GM19468 (cell line): ENCODE data around the gene TMEM237.

Source experiments
- ATAC-seq: cut with Tn5 transposase; IDR thresholded peaks from one replicate; pipeline ENCODE4 v1.9.1; 2021; ENCODE audit warnings: mild to moderate bottlenecking, moderate library complexity, moderate number of reproducible peaks; ENCODE audit not compliant: unreplicated experiment; ENCODE audit errors: extremely low read depth

Gene TMEM237

GRCh38 chr2:201642579-201643215 is 606 bp downstream of the TMEM237 start:
- no peak for ATAC-seq

GRCh38 chr2:201642086-201642578 is 1.2 kb downstream of the TMEM237 start:
- ATAC-seq = no peak

- no peak for ATAC-seq
Measured at GRCh38 chr2:201639205-201639604, 4.1 kb downstream of the TMEM237 start.

- ATAC-seq = no peak
Measured at GRCh38 chr2:201638326-201638725, 5.0 kb downstream of the TMEM237 start.

- no peak for ATAC-seq
Measured at GRCh38 chr2:201633661-201634249, 9.5 kb downstream of the TMEM237 start.

- ATAC-seq = no peak
Measured at GRCh38 chr2:201631041-201631440, 12.3 kb downstream of the TMEM237 start.

GRCh38 chr2:201630577-201630976 is 12.7 kb downstream of the TMEM237 start:
- ATAC-seq = no peak

- ATAC-seq = no peak
Measured at GRCh38 chr2:201628545-201628944, 14.8 kb downstream of the TMEM237 start.

- ATAC-seq = no peak
Measured at GRCh38 chr2:201622306-201622970, 20.9 kb downstream of the TMEM237 start.

- no peak for ATAC-seq
Measured at GRCh38 chr2:201621293-201621999, 21.9 kb downstream of the TMEM237 start.

GRCh38 chr2:201618744-201619662 is 24.3 kb downstream of the TMEM237 start:
- no peak for ATAC-seq

- ATAC-seq = no peak
Measured at GRCh38 chr2:201608021-201608420, 35.3 kb downstream of the TMEM237 start.

GRCh38 chr2:201607568-201607967 is 35.7 kb downstream of the TMEM237 start:
- no peak for ATAC-seq

GRCh38 chr2:201600906-201601305 is 42.4 kb downstream of the TMEM237 start:
- ATAC-seq = no peak

GRCh38 chr2:201597397-201597796 is 45.9 kb downstream of the TMEM237 start:
- no peak for ATAC-seq

- ATAC-seq = no peak
Measured at GRCh38 chr2:201580486-201580885, 62.8 kb downstream of the TMEM237 start.

GRCh38 chr2:201579536-201579935 is 63.8 kb downstream of the TMEM237 start:
- no peak for ATAC-seq

GRCh38 chr2:201575971-201576370 is 67.3 kb downstream of the TMEM237 start:
- no peak for ATAC-seq

- no peak for ATAC-seq
Measured at GRCh38 chr2:201574766-201575165, 68.5 kb downstream of the TMEM237 start.
